Measurements from ENCODE around the gene ITSN1. TPM values are rescaled to one million over a fixed set of nuclear protein-coding genes. Genes with fewer than 3 reads are reported as not detected.

The ITSN1 gene
- total and polyA plus RNA-seq, 2 of the 13 experiments (the other 11 are each of a cell fraction or from before 2014, with no cell fraction given) = 26.1 to 33.8 TPM

DNA sequence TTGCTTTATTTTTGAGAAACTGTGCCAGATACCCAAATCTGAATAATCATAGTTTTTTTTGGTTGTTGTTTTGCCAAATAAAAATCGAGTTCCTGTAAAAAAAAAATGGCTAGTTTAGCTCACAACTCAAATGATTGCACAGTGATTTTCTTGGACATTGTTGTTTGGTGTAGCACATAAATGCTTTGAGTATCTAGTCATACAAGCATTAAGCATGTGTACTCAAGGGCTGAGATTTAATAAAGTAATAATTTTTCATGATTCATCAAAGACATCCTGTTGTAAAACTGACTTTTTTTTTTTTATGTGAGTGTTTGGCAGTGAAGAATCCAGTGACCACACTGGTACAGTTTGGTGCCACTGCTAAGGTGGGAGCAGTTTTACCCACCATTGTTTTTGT lies 18.8 kb downstream of the ITSN1 start:
- FAIRE-seq (no peak), DNase-seq (ENCODE audit: low spot score) (no peak), ATAC-seq (no peak)
- Histone ChIP-seq H3K4me3 (replicated peaks in 1 of 3; ENCODE audit: insufficient read depth in 1 of 3, low read depth in 2 of 3, low read length in 3 of 3) (no peak overlapping the region), H3K27ac (ENCODE audit: extremely low read length, insufficient read depth, low read length) (no peak overlapping the region), H3K9me3 (ENCODE audit: low read length) (peaks cover 4% of the 10 kb centered on the region; the same call in 1 of the 2 replicates), H3K79me2 (ENCODE audit: insufficient read depth, low read length) (peaks cover 52% of the 10 kb centered on the region), H3K4me1 (ENCODE audit: insufficient read depth, low read length) (peaks cover 9% of the 10 kb centered on the region; the same call in 1 of the 2 replicates), H4K20me1 (ENCODE audit: insufficient read depth, low read length) (no peaks in the 10 kb centered on the region), H3K9ac (ENCODE audit: insufficient read depth, low read depth, low read length) (no peak overlapping the region), H2AFZ (ENCODE audit: low read length) (no peak overlapping the region), H3K36me3 (replicated peaks in 1 of 2; ENCODE audit: control insufficient read depth in 1 of 2, insufficient read depth in 2 of 2, low read length in 2 of 2) (no peaks in the 10 kb centered on the region; a peak in 1 of 5 replicates), H3K4me2 (ENCODE audit: low read depth, low read length) (no peak overlapping the region), H3K27me3 (ENCODE audit: control insufficient read depth in 1 of 2, insufficient read depth in 2 of 2, low read length in 2 of 2) (no peaks in the 10 kb centered on the region)
- WGBS (ENCODE audit: low lambda C conversion rate) = 96% methylated on average over 1 of the region's 1 CpG
- POLR2A ChIA-PET = no interaction called here
- in situ Hi-C loops (cut with HindIII; ENCODE audit: extremely low pct_ligation_motif_present, low pct_unique_long_range_greater_than_20kb) = no loop called here
- CTCF ChIA-PET (ENCODE audit: low intra/inter-chr PET ratio, low total read pairs) = no interaction called here
- intact Hi-C loops (cut with micrococcal nuclease; ENCODE audit: unreplicated experiment) = no loop called here
- no TSS peak for BruUV-seq (replicated peaks)
- TF ChIP-seq ZNF329 (CRISPR knock-in tag; IDR thresholded peaks at IDR 0.05; ENCODE audit: low read depth) (no peak), CHD2 (IDR thresholded peaks at IDR 0.05; ENCODE audit: low read depth, low read length) (no peak), ZNF552 (CRISPR knock-in tag; IDR thresholded peaks at IDR 0.05; ENCODE audit: borderline replicate concordance) (no peak), ERF (CRISPR knock-in tag; IDR thresholded peaks at IDR 0.05) (no peak), HMG20A (CRISPR knock-in tag; IDR thresholded peaks at IDR 0.05; ENCODE audit: borderline replicate concordance) (no peak), NCOR1 (IDR thresholded peaks at IDR 0.05; ENCODE audit: borderline replicate concordance, low read length) (no peak), ZNF577 (CRISPR knock-in tag; IDR thresholded peaks at IDR 0.05; ENCODE audit: borderline replicate concordance, low read depth) (no peak), ZC3H4 (CRISPR knock-in tag; IDR thresholded peaks at IDR 0.05; ENCODE audit: borderline replicate concordance) (no peak)

DNA sequence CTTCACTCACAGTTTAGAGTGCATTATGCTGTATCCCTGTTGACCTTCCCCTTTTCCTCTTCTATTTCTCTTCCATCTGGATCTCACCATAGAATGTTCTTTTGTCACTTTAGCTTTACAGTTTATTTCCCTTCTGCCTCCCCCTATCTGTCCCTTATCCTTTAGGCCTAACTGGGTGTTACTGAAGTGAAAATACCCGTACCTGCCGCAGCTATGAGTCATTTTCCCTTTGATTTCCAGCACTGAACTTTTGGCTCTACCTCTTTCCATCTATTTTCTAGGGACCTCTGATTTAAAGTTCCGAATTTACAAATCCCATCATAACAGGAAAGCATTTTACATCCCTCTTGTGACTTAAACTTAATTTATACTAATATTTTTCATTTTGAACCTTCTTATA lies 19.7 kb downstream of the ITSN1 start:
- peaks cover 4% of the 10 kb centered on the region; the same call in 1 of the 2 replicates for H3K9me3 ChIP-seq (ENCODE audit: low read length)
- no peak overlapping the region for H3K27ac ChIP-seq (ENCODE audit: extremely low read length, insufficient read depth, low read length)
- ATAC-seq (no peak), FAIRE-seq (no peak), DNase-seq (ENCODE audit: low spot score) (no peak)
- BruUV-seq (replicated peaks) = no TSS peak
- in situ Hi-C loops (cut with HindIII; ENCODE audit: extremely low pct_ligation_motif_present, low pct_unique_long_range_greater_than_20kb) = no loop called here
- no peaks in the 10 kb centered on the region; a peak in 1 of 5 replicates for H3K36me3 ChIP-seq (replicated peaks in 1 of 2; ENCODE audit: control insufficient read depth in 1 of 2, insufficient read depth in 2 of 2, low read length in 2 of 2)
- intact Hi-C loops (cut with micrococcal nuclease; ENCODE audit: unreplicated experiment) = no loop called here
- H3K79me2 ChIP-seq (ENCODE audit: insufficient read depth, low read length) = peaks cover 48% of the 10 kb centered on the region
- H3K27me3 ChIP-seq (ENCODE audit: control insufficient read depth in 1 of 2, insufficient read depth in 2 of 2, low read length in 2 of 2) = no peaks in the 10 kb centered on the region
- H2AFZ ChIP-seq (ENCODE audit: low read length) = no peak overlapping the region
- no peaks in the 10 kb centered on the region for H4K20me1 ChIP-seq (ENCODE audit: insufficient read depth, low read length)
- H3K4me3 ChIP-seq (replicated peaks in 1 of 3; ENCODE audit: insufficient read depth in 1 of 3, low read depth in 2 of 3, low read length in 3 of 3) = no peak overlapping the region
- CTCF ChIA-PET (ENCODE audit: low intra/inter-chr PET ratio, low total read pairs) = no interaction called here
- H3K4me1 ChIP-seq (ENCODE audit: insufficient read depth, low read length) = peaks cover 7% of the 10 kb centered on the region; the same call in 1 of the 2 replicates
- no peak overlapping the region for H3K9ac ChIP-seq (ENCODE audit: insufficient read depth, low read depth, low read length)
- WGBS (ENCODE audit: low lambda C conversion rate) = 96% methylated on average over 3 of the region's 3 CpGs
- no peak overlapping the region for H3K4me2 ChIP-seq (ENCODE audit: low read depth, low read length)
- POLR2A ChIA-PET = no interaction called here
- TF ChIP-seq, protein P1, sequence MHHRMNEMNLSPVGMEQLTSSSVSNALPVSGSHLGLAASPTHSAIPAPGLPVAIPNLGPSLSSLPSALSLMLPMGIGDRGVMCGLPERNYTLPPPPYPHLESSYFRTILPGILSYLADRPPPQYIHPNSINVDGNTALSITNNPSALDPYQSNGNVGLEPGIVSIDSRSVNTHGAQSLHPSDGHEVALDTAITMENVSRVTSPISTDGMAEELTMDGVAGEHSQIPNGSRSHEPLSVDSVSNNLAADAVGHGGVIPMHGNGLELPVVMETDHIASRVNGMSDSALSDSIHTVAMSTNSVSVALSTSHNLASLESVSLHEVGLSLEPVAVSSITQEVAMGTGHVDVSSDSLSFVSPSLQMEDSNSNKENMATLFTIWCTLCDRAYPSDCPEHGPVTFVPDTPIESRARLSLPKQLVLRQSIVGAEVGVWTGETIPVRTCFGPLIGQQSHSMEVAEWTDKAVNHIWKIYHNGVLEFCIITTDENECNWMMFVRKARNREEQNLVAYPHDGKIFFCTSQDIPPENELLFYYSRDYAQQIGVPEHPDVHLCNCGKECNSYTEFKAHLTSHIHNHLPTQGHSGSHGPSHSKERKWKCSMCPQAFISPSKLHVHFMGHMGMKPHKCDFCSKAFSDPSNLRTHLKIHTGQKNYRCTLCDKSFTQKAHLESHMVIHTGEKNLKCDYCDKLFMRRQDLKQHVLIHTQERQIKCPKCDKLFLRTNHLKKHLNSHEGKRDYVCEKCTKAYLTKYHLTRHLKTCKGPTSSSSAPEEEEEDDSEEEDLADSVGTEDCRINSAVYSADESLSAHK (CRISPR knock-in tag; IDR thresholded peaks at IDR 0.05; ENCODE audit: borderline replicate concordance) = no peak
- TF ChIP-seq NR1H2 (CRISPR knock-in tag; IDR thresholded peaks at IDR 0.05; ENCODE audit: borderline replicate concordance, low read depth) (no peak), ZNF772 (CRISPR knock-in tag; IDR thresholded peaks at IDR 0.05) (no peak), ZZZ3 (CRISPR knock-in tag; IDR thresholded peaks at IDR 0.05; ENCODE audit: borderline replicate concordance) (no peak), ATF4 (CRISPR knock-in tag; IDR thresholded peaks at IDR 0.05) (no peak), HOXA9 (CRISPR knock-in tag; IDR thresholded peaks at IDR 0.05; ENCODE audit: borderline replicate concordance) (no peak), AGO1 (IDR thresholded peaks at IDR 0.05; ENCODE audit: low read depth, low read length, poor library complexity, severe bottlenecking) (no peak), ZBTB21 (CRISPR knock-in tag; IDR thresholded peaks at IDR 0.05) (no peak), ZNF576 (CRISPR knock-in tag; IDR thresholded peaks at IDR 0.05) (no peak)
